ENCODE data around the gene EIF2D.
A peak's percentile ranks its signal among the peaks of the same experiment; 100 is the strongest.
"Not testable (repeated sequence)": the region's sequence is repeated elsewhere in the genome, so short reads cannot be mapped to it uniquely, and the experiment has no call there.

Gene EIF2D

GRCh38 chr1:206628916-206629315, 16.7 kb upstream of the EIF2D start:
- in situ Hi-C loops (cut with MboI; ENCODE audit: low sequenced_read_pairs), result no loop called here
- H3K27me3 ChIP-seq (ENCODE audit: low read depth), result peaks cover 20% of the 10 kb centered on the region
- no peak overlapping the region for H3K4me3 ChIP-seq
- no peak for DNase-seq (ENCODE audit: low spot score in 2 of 2)
- peaks cover 1% of the 10 kb centered on the region for H3K4me1 ChIP-seq
- no peaks in the 10 kb centered on the region for H3K36me3 ChIP-seq (replicated peaks)
- H3K9me3 ChIP-seq, result no peaks in the 10 kb centered on the region

DNA sequence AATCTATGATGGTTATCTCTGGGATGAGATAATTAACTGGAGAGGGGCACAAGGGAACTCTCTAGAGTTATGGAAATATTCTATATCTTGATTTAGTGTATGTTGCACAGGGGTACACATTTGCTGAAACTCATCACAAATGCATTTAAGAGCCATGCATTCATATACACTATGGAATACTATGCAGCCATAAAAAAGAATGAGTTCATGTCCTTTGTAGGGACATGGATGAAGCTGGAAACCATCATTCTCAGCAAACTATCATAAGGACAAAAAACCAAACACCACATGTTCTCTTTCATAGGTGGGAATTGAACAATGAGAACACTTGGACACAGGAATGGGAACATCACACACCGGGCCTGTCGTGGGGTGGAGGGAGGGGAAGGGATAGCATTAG, 14.1 kb upstream of the EIF2D start:
- H3K4me1 ChIP-seq; H3K4me3 ChIP-seq; in situ Hi-C loops (cut with MboI; ENCODE audit: low sequenced_read_pairs); DNase-seq (ENCODE audit: low spot score in 2 of 2); H3K36me3 ChIP-seq (replicated peaks); H3K9me3 ChIP-seq: not testable (repeated sequence)
- H3K27me3 ChIP-seq (ENCODE audit: low read depth), result peaks cover 20% of the 10 kb centered on the region

DNA sequence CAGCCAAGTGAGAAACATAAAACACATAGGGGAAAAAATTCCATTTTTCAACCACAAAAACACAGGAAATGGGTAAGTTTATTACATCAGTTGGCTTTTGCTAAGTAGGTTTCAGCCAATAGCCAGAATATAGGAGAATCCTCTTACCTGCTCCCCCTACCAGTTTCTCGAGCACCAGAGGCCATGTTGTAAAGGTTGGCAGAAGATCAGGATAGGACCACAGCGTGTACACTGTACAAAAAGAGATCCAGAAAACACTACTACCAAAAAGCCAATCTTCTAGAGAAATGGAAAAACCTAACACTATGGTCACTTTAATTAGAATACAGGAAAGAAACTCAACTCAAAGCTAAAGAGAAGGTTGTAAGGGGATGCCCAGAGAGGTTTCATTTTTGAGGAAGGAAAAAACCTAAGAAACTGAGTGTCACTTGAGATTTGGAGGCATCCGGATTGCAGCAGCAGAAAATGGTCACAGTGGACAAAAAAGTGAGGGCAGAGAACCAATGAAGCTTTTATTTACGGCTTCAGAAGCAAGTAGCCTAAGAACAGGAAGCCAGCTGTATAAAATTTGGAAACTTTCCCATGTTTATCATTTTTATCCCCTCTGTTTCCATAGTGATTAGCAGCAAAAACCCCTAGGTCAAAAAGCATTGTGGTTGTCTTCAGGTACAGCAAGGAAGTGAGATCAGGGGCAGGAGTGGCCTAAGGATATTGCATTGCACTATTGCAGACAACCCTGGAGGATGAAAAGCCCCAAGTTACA, 2.9 kb downstream of the EIF2D start:
- no peak overlapping the region for H3K4me3 ChIP-seq
- DNase-seq (ENCODE audit: low spot score in 2 of 2), result no peak
- H3K27me3 ChIP-seq (ENCODE audit: low read depth), result no peaks in the 10 kb centered on the region
- H3K9me3 ChIP-seq, result no peaks in the 10 kb centered on the region
- H3K4me1 ChIP-seq, result peaks cover 5% of the 10 kb centered on the region
- in situ Hi-C loops (cut with MboI; ENCODE audit: low sequenced_read_pairs), result no loop called here
- H3K36me3 ChIP-seq (replicated peaks), result peaks cover 29% of the 10 kb centered on the region

DNA sequence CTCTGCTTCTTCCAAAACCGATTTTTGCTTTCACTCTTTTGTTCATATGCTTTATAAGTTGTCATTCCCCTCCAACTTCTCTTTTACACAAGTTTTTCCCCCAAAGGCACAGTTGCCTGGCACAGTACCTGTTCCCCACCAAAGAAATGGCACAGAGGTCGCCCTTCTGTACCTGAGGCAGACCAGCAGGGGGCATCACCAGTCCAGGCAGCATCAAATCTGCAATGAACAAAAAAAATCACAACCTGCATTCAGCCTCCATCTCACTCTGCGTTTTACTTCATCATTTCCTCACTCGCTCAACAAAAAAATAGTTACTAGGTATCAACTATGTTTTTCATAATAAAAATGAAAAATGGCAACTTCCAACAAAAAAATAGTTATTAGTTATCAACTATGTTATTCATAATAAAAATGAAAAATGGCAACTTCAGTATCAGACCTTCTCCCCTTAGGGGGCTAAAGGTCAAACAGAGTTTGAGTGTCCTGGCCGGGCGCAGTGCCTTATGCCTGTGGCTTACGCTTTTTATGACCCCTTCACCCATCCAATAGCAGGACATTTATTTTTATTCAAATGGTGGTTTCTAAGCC, 4.1 kb downstream of the EIF2D start:
- Histone ChIP-seq H3K27me3 (ENCODE audit: low read depth) (no peaks in the 10 kb centered on the region), H3K4me1 (peaks cover 5% of the 10 kb centered on the region), H3K4me3 (no peak overlapping the region), H3K36me3 (replicated peaks) (peaks cover 35% of the 10 kb centered on the region), H3K9me3 (no peaks in the 10 kb centered on the region)
- in situ Hi-C loops (cut with MboI; ENCODE audit: low sequenced_read_pairs), result no loop called here
- peak; percentile 45 to 67 for DNase-seq (ENCODE audit: low spot score in 2 of 2)

- Histone ChIP-seq H3K9me3 (no peaks in the 10 kb centered on the region), H3K36me3 (replicated peaks) (peaks cover 44% of the 10 kb centered on the region), H3K4me1 (peaks cover 5% of the 10 kb centered on the region), H3K27me3 (ENCODE audit: low read depth) (no peaks in the 10 kb centered on the region), H3K4me3 (no peak overlapping the region)
- in situ Hi-C loops (cut with MboI; ENCODE audit: low sequenced_read_pairs), result no loop called here
- peak; percentile 19 to 27 for DNase-seq (ENCODE audit: low spot score in 2 of 2)
Observed at GRCh38 chr1:206606867-206607266, 5.4 kb downstream of the EIF2D start.

DNA sequence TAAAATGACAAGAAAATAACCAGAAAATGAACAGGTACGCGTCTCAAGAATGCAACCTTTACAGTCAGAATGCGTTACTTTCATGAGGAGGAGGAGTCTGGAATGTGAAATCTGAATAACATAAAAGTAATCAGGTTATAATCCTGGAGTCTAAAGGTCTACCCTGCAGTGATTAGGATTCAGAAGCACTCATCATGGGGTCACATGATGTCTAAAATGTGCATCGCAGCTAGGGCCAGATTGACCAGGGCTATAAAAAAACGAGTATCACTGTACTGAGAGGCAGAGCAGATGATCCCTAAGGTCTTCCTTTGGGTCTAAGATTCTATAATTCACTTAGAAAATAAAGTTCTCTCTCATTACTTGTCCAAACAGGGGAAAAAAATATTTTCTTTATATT, 7.4 kb downstream of the EIF2D start:
- Histone ChIP-seq H3K27me3 (ENCODE audit: low read depth) (no peaks in the 10 kb centered on the region), H3K4me3 (no peak overlapping the region), H3K9me3 (no peaks in the 10 kb centered on the region), H3K4me1 (no peaks in the 10 kb centered on the region; the same call in 1 of the 2 replicates), H3K36me3 (replicated peaks) (peaks cover 59% of the 10 kb centered on the region)
- DNase-seq (ENCODE audit: low spot score in 2 of 2), result no peak
- in situ Hi-C loops (cut with MboI; ENCODE audit: low sequenced_read_pairs), result no loop called here

DNA sequence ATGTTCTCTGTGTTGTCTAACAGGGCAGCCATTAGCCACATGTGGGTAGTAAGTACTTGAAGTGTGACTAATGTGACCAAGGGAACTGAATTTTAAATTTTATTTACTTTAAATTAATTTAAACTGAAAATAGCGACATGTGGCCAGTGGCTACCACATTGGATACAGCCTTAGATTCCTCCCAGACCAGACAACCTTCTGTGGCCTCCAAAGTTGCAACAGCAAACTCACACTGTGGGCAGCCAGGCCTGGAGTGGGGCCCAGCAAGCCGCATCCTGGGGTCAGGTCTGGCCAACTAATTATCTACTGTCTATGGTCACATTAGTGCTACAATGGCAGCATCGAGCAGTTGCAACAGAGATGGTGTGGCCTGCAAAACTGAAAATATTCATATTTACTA, 11.7 kb downstream of the EIF2D start:
- no peak for DNase-seq (ENCODE audit: low spot score in 2 of 2)
- H3K36me3 ChIP-seq (replicated peaks), result peaks cover 65% of the 10 kb centered on the region
- no peaks in the 10 kb centered on the region for H3K9me3 ChIP-seq
- in situ Hi-C loops (cut with MboI; ENCODE audit: low sequenced_read_pairs), result no loop called here
- H3K27me3 ChIP-seq (ENCODE audit: low read depth), result no peaks in the 10 kb centered on the region
- H3K4me1 ChIP-seq, result no peaks in the 10 kb centered on the region
- H3K4me3 ChIP-seq, result no peak overlapping the region

DNA sequence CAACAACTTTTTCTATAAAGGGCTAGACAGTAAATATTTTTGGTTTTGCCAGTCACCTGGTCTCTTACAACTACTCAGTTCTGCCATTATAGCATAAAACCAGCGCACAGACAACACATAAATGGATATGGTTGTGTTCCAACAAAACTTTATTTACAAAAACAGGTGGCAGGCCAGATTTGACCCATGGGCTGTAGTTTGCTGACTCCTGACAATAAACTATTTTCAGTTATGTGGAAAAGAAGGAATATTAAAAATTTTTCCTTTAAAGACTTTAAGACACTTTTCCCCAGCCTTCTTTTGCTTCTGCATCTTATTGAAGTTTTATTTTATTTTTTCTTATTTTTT, 16.0 kb downstream of the EIF2D start:
- Histone ChIP-seq H3K9me3 (no peaks in the 10 kb centered on the region), H3K36me3 (replicated peaks) (peaks cover 79% of the 10 kb centered on the region), H3K27me3 (ENCODE audit: low read depth) (no peaks in the 10 kb centered on the region), H3K4me3 (no peak overlapping the region), H3K4me1 (no peaks in the 10 kb centered on the region)
- in situ Hi-C loops (cut with MboI; ENCODE audit: low sequenced_read_pairs), result no loop called here
- no peak for DNase-seq (ENCODE audit: low spot score in 2 of 2)

DNA sequence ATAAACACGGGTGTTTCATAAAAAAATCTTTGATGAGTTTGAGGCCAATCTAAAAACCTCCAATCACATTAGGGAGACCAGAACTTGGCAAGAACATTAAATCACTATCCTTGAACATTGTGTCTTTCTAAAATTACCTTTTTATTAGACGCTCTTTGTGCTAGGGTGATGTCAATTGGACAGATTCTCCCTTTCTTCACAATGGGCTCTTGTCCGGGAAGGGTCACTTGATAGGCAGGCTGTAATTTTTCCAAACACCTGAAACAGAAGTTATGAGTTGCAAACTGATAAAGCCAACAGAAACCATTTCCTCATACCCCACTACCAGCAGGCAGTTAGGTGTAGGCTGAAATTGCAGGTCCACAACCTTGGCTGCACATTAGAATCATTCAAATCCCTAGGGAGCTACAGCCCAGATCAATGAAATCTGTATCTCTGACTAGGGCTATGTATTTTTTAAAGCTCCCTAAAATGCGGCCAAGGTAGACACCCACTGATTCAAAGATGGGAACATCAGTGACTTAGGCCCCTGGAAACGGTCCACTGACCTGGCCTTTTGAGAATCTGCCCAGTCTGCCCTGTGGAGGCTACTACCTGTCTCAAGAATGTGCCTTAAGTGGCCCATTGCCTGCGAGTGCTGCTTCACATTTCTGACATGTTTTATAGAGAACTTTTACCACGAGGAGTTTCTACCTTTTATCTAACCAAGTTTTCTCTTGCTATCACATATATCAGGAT, 16.5 kb downstream of the EIF2D start:
- H3K27me3 ChIP-seq (ENCODE audit: low read depth), result no peaks in the 10 kb centered on the region
- in situ Hi-C loops (cut with MboI; ENCODE audit: low sequenced_read_pairs), result no loop called here
- H3K9me3 ChIP-seq, result no peaks in the 10 kb centered on the region
- no peaks in the 10 kb centered on the region for H3K4me1 ChIP-seq
- no peak overlapping the region for H3K4me3 ChIP-seq
- DNase-seq (ENCODE audit: low spot score in 2 of 2), result no peak
- peaks cover 76% of the 10 kb centered on the region for H3K36me3 ChIP-seq (replicated peaks)

DNA sequence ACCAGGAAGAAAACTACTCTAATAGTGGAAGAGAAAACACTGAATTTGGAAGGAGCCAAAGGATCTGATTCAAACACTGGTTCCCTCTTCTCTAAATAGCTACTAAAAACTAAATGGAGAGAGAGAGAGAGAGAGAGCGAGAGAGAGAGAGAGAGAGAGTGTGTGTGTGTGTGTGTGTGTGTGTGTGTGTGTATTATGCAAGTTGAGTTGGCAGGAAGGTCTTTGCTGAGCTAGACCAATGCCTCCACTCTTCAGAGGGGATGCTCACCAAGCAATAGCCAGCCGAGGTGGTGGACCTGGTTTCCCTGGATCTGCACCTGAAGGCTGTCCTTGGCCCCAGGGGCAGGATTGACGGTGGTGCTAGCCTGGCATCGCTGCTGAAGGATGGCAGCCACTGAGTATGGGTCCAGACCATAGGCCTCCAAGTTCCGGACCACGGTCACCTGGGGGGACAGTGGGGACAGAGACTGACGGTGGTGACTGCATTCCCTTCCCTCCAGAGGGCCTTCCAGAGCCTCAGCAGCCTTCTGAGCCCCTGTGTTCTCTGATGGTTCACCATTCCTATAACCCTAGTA, 18.8 kb downstream of the EIF2D start:
- no peak overlapping the region for H3K4me3 ChIP-seq
- H3K9me3 ChIP-seq, result no peaks in the 10 kb centered on the region
- H3K4me1 ChIP-seq, result no peaks in the 10 kb centered on the region
- in situ Hi-C loops (cut with MboI; ENCODE audit: low sequenced_read_pairs), result no loop called here
- H3K36me3 ChIP-seq (replicated peaks), result peaks cover 74% of the 10 kb centered on the region
- no peaks in the 10 kb centered on the region for H3K27me3 ChIP-seq (ENCODE audit: low read depth)
- no peak for DNase-seq (ENCODE audit: low spot score in 2 of 2)

DNA sequence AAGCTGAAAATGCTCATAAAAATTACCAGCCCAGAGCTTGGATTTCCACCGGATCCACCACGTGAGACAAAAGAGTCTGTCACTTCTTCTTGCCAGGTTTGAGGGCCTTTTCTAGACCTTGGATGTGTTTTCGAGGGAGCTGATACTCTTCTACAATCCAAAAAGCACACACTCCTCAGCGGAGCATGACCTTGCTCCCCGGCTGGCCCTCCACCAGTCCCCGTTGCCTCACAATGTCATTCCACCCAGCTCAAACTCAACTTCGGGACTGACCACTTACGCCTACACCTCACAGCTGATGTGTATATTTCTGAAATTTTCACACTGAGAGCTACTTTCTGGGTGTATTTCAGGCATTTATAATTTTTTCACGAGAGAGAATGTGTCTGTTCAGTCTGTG, 20.6 kb downstream of the EIF2D start:
- Histone ChIP-seq H3K9me3 (no peaks in the 10 kb centered on the region), H3K36me3 (replicated peaks) (peaks cover 64% of the 10 kb centered on the region), H3K27me3 (ENCODE audit: low read depth) (no peaks in the 10 kb centered on the region), H3K4me1 (no peaks in the 10 kb centered on the region), H3K4me3 (no peak overlapping the region)
- in situ Hi-C loops (cut with MboI; ENCODE audit: low sequenced_read_pairs), result no loop called here
- no peak for DNase-seq (ENCODE audit: low spot score in 2 of 2)

- Histone ChIP-seq H3K9me3 (no peaks in the 10 kb centered on the region), H3K27me3 (ENCODE audit: low read depth) (no peaks in the 10 kb centered on the region), H3K36me3 (replicated peaks) (peaks cover 61% of the 10 kb centered on the region), H3K4me3 (no peak overlapping the region), H3K4me1 (no peaks in the 10 kb centered on the region)
- in situ Hi-C loops (cut with MboI; ENCODE audit: low sequenced_read_pairs), result no loop called here
- no peak for DNase-seq (ENCODE audit: low spot score in 2 of 2)
Observed at GRCh38 chr1:206591226-206591625, 21.0 kb downstream of the EIF2D start.

DNA sequence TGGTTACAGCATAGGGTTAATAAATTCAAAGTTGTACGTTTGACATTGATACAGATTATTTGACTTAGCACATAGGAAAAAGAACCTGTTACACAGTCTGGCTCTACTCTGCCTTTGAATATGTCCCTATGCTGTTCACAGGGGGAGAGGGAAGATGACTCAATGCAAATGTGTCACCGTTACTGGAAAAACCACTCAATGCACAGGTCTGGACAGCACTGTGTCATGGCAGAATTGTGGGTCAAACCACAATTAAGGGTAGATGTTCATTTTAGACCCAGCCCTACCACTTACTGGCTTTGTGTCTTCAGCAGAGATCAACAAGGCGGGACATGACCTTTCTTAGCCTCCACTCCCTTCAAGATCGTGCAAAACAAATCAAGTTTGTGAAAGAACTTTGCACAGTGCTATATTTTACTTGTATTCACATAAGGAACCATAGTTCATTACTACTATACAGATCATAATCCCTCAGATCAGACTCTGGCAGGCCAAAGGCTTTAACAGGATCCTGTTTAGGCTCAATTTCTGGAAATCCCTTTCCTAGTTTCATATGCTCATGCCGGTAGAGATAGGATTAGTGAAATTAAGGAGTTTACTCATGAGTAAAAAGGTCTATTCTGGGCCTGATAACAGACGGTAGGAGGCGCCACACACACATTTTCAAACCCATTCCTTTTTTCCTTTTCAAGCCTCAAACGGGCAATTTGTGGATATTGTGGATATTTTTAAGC, 22.1 kb downstream of the EIF2D start:
- Histone ChIP-seq H3K4me1 (no peaks in the 10 kb centered on the region), H3K9me3 (no peaks in the 10 kb centered on the region), H3K4me3 (no peak overlapping the region), H3K36me3 (replicated peaks) (peaks cover 52% of the 10 kb centered on the region), H3K27me3 (ENCODE audit: low read depth) (no peaks in the 10 kb centered on the region)
- DNase-seq (ENCODE audit: low spot score in 2 of 2), result no peak
- in situ Hi-C loops (cut with MboI; ENCODE audit: low sequenced_read_pairs), result no loop called here
